ENCODE results near the gene ZNF638. TPM values are rescaled to one million over a fixed set of nuclear protein-coding genes. Genes with fewer than 3 reads are reported as not detected.
A peak's percentile ranks its signal among the peaks of the same experiment; 100 is the strongest.

ZNF638 gene
- total and polyA plus RNA-seq, 9 of the 15 experiments (the other 6 are each of a cell fraction or from before 2014, with no cell fraction given) = 53.3 to 165 (median 98.8) TPM

DNA sequence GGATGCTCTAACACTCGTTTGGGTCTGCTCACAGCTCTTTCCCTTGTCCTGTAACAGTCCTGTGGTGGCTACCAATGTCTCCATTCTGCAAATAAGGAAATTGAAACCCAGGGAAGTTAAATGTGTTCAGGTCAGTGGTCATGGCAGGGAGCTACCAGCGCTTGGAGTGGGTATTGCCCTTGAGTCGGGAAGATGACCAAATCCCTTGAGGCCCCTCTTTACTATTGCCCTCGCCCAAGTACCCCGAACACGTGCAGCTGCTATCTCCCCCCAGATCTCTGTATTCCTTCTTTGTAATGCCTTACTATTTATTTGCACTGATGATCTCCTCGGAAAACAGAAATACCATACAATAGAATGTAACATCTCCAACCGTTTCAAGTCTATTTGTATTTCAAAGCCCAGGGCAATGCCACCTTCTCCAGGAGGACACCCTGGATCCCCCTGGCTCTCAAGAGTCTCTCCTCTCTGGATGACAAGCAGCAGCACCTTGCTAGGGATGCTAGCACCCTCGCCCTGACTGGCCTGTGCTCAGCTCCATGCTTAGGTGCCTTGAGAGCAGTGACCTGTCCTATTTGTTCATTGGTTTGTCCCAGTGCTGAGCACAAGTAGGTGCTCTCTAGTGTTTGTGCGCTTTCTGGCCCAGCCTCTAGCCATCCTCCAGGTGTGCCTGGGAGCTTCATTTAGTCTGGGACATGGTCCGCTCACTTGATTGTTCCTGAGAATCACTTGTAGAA is 136.9 kb downstream of the ZNF638 start (continued):
- TF ChIP-seq, protein P1, sequence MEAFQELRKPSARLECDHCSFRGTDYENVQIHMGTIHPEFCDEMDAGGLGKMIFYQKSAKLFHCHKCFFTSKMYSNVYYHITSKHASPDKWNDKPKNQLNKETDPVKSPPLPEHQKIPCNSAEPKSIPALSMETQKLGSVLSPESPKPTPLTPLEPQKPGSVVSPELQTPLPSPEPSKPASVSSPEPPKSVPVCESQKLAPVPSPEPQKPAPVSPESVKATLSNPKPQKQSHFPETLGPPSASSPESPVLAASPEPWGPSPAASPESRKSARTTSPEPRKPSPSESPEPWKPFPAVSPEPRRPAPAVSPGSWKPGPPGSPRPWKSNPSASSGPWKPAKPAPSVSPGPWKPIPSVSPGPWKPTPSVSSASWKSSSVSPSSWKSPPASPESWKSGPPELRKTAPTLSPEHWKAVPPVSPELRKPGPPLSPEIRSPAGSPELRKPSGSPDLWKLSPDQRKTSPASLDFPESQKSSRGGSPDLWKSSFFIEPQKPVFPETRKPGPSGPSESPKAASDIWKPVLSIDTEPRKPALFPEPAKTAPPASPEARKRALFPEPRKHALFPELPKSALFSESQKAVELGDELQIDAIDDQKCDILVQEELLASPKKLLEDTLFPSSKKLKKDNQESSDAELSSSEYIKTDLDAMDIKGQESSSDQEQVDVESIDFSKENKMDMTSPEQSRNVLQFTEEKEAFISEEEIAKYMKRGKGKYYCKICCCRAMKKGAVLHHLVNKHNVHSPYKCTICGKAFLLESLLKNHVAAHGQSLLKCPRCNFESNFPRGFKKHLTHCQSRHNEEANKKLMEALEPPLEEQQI (IDR thresholded peaks at IDR 0.05) = no peak
- TF ChIP-seq, protein P2, sequence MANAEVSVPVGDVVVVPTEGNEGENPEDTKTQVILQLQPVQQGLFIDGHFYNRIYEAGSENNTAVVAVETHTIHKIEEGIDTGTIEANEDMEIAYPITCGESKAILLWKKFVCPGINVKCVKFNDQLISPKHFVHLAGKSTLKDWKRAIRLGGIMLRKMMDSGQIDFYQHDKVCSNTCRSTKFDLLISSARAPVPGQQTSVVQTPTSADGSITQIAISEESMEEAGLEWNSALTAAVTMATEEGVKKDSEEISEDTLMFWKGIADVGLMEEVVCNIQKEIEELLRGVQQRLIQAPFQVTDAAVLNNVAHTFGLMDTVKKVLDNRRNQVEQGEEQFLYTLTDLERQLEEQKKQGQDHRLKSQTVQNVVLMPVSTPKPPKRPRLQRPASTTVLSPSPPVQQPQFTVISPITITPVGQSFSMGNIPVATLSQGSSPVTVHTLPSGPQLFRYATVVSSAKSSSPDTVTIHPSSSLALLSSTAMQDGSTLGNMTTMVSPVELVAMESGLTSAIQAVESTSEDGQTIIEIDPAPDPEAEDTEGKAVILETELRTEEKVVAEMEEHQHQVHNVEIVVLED (CRISPR knock-in tag; IDR thresholded peaks at IDR 0.05) = no peak
- TF ChIP-seq ZNF143 (CRISPR knock-in tag; IDR thresholded peaks at IDR 0.05) = no peak
- TF ChIP-seq ZNF445 (CRISPR knock-in tag; IDR thresholded peaks at IDR 0.05; ENCODE audit: low read depth) = no peak
- TF ChIP-seq, protein P3, sequence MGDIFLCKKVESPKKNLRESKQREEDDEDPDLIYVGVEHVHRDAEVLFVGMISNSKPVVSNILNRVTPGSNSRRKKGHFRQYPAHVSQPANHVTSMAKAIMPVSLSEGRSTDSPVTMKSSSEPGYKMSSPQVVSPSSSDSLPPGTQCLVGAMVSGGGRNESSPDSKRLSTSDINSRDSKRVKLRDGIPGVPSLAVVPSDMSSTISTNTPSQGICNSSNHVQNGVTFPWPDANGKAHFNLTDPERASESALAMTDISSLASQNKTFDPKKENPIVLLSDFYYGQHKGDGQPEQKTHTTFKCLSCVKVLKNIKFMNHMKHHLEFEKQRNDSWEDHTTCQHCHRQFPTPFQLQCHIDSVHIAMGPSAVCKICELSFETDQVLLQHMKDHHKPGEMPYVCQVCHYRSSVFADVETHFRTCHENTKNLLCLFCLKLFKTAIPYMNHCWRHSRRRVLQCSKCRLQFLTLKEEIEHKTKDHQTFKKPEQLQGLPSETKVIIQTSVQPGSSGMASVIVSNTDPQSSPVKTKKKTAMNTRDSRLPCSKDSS (IDR thresholded peaks at IDR 0.05; ENCODE audit: low read depth, partially characterized antibody) = no peak
- TF ChIP-seq PCBP2 (IDR thresholded peaks at IDR 0.05; ENCODE audit: low read depth, low read length, poor library complexity, severe bottlenecking) = no peak
- no peak for TF ChIP-seq ZNF780A (CRISPR knock-in tag; IDR thresholded peaks at IDR 0.05)
- TF ChIP-seq, protein P4, sequence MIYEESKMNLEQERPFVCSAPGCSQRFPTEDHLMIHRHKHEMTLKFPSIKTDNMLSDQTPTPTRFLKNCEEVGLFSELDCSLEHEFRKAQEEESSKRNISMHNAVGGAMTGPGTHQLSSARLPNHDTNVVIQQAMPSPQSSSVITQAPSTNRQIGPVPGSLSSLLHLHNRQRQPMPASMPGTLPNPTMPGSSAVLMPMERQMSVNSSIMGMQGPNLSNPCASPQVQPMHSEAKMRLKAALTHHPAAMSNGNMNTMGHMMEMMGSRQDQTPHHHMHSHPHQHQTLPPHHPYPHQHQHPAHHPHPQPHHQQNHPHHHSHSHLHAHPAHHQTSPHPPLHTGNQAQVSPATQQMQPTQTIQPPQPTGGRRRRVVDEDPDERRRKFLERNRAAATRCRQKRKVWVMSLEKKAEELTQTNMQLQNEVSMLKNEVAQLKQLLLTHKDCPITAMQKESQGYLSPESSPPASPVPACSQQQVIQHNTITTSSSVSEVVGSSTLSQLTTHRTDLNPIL (CRISPR knock-in tag; IDR thresholded peaks at IDR 0.05) = no peak
- peak; percentile 77 for TF ChIP-seq L3MBTL2 (IDR thresholded peaks at IDR 0.05)
- TF ChIP-seq CREBBP (IDR thresholded peaks at IDR 0.05; ENCODE audit: low read depth, low read length) = no peak
- TF ChIP-seq CSDE1 (IDR thresholded peaks at IDR 0.05) = no peak

All from K562 (cell line).